ENCODE data around the gene NLRP3.

The NLRP3 gene

DNA sequence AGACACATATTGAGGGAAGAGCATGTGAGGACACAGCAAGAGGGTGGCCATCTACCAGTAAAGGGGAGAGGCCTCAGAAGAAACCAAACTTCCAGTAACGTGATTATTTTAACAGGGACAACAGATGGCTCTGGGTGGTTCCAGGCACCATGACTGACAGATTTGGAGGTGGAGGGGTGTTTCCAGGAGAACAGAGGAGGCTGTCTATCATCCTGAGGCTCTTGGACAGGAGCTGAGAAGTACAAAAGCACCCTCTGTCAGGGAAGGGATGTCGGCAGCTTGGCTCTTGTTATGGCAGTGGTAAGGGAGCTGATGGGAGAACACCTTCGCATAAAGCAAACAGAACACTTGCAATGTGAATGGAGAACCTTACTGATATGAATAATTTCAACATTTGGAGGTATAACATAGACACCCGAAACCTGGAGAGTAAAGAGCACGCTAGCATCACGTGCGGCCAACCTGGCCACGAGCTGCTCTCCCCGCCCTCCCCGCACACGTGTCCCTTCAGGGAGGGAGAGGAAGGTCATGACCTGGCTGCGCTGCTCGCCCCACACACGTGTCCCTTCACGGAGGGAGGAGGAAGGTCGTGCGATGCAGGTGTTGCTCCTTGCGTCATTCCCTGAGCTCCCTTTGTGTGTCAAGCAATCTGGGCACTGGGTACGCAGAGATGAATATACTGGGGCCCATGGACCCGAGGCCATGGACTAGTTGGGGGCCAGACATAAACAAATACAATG, 37.5 kb upstream of the NLRP3 start:
- TF ChIP-seq MZF1 (tag by site-specific recombination; IDR thresholded peaks at IDR 0.05; ENCODE audit: borderline replicate concordance) (no peak), ZNF48 (tag by site-specific recombination; IDR thresholded peaks at IDR 0.05) (no peak)
- H3K27ac ChIP-seq (ENCODE audit: extremely low read depth, low read depth, low read length) = no peak overlapping the region
- H3K4me3 ChIP-seq (ENCODE audit: low read depth, low read length) = no peak overlapping the region
- H3K36me3 ChIP-seq (ENCODE audit: control insufficient read depth in 2 of 2, insufficient read depth in 1 of 2, low read length in 2 of 2) = no peaks in the 10 kb centered on the region
- ChIA-PET CTCF (no interaction called here), POLR2A (no interaction called here)
- H3K4me1 ChIP-seq (ENCODE audit: control insufficient read depth, insufficient read depth, low read length) = no peaks in the 10 kb centered on the region
- H3K9me3 ChIP-seq (ENCODE audit: control insufficient read depth, insufficient read depth, low read depth, low read length) = no peaks in the 10 kb centered on the region

DNA sequence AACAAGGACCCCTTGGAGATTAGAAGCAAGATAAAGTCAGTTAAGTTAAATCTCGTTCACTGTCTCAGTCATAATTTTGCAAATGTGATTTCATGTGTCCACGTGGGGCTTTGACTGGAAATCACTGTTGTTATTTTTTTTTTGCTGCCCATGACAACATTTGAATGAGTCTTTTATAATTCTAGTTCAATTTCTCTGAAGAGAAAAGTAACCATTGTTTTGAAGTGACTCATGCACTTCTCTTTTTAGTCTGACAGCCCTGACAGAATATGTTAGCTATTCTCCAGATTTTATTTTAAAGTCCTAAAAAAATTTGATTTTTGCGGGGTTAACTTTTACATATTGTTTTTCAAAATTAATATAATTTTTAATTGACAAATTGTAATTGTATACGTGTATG, 30.7 kb upstream of the NLRP3 start:
- Histone ChIP-seq H3K4me3 (ENCODE audit: low read depth, low read length) (no peak overlapping the region), H3K9me3 (ENCODE audit: control insufficient read depth, insufficient read depth, low read depth, low read length) (no peaks in the 10 kb centered on the region), H3K36me3 (ENCODE audit: control insufficient read depth in 2 of 2, insufficient read depth in 1 of 2, low read length in 2 of 2) (no peaks in the 10 kb centered on the region), H3K4me1 (ENCODE audit: control insufficient read depth, insufficient read depth, low read length) (no peaks in the 10 kb centered on the region), H3K27ac (ENCODE audit: extremely low read depth, low read depth, low read length) (no peak overlapping the region)
- TF ChIP-seq ZNF292 (tag by site-specific recombination; IDR thresholded peaks at IDR 0.05; ENCODE audit: borderline replicate concordance, low read depth) (no peak), WT1 (tag by site-specific recombination; IDR thresholded peaks at IDR 0.05) (no peak)
- ChIA-PET POLR2A (no interaction called here), CTCF (no interaction called here)

DNA sequence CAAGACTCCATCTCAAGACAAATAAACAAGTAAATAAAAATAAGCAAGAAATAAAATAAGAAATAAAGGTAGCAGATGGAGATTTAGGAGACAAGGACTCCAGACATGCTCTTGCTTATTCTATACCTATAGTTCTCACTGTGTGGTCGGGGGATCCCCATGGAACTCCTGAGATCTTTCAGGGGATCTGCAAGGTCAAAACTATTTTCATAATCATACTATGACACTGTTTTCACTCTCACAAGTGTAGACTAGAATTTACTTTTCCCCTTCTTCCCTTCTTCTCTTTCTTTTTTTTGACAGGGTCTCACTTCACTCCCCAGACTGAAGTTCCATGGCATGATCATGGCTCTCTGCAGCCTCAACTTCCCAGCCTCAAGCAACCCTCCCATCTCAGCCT, 29.8 kb upstream of the NLRP3 start:
- no peak overlapping the region for H3K4me3 ChIP-seq (ENCODE audit: low read depth, low read length)
- H3K4me1 ChIP-seq (ENCODE audit: control insufficient read depth, insufficient read depth, low read length) = no peaks in the 10 kb centered on the region
- no peak for TF ChIP-seq GLI4 (tag by site-specific recombination; IDR thresholded peaks at IDR 0.05)
- TF ChIP-seq ZNF24 (tag by site-specific recombination; IDR thresholded peaks at IDR 0.05) = no peak
- TF ChIP-seq, protein P1, sequence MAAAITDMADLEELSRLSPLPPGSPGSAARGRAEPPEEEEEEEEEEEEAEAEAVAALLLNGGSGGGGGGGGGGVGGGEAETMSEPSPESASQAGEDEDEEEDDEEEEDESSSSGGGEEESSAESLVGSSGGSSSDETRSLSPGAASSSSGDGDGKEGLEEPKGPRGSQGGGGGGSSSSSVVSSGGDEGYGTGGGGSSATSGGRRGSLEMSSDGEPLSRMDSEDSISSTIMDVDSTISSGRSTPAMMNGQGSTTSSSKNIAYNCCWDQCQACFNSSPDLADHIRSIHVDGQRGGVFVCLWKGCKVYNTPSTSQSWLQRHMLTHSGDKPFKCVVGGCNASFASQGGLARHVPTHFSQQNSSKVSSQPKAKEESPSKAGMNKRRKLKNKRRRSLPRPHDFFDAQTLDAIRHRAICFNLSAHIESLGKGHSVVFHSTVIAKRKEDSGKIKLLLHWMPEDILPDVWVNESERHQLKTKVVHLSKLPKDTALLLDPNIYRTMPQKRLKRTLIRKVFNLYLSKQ (tag by site-specific recombination; IDR thresholded peaks at IDR 0.05; ENCODE audit: borderline replicate concordance) = no peak
- TF ChIP-seq ZNF549 (tag by site-specific recombination; IDR thresholded peaks at IDR 0.05) = no peak
- TF ChIP-seq ZBTB8A (tag by site-specific recombination; IDR thresholded peaks at IDR 0.05) = no peak
- TF ChIP-seq, protein P2, sequence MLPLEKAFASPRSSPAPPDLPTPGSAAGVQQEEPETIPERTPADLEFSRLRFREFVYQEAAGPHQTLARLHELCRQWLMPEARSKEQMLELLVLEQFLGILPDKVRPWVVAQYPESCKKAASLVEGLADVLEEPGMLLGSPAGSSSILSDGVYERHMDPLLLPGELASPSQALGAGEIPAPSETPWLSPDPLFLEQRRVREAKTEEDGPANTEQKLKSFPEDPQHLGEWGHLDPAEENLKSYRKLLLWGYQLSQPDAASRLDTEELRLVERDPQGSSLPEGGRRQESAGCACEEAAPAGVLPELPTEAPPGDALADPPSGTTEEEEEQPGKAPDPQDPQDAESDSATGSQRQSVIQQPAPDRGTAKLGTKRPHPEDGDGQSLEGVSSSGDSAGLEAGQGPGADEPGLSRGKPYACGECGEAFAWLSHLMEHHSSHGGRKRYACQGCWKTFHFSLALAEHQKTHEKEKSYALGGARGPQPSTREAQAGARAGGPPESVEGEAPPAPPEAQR (tag by site-specific recombination; IDR thresholded peaks at IDR 0.05) = no peak
- TF ChIP-seq, protein P3, sequence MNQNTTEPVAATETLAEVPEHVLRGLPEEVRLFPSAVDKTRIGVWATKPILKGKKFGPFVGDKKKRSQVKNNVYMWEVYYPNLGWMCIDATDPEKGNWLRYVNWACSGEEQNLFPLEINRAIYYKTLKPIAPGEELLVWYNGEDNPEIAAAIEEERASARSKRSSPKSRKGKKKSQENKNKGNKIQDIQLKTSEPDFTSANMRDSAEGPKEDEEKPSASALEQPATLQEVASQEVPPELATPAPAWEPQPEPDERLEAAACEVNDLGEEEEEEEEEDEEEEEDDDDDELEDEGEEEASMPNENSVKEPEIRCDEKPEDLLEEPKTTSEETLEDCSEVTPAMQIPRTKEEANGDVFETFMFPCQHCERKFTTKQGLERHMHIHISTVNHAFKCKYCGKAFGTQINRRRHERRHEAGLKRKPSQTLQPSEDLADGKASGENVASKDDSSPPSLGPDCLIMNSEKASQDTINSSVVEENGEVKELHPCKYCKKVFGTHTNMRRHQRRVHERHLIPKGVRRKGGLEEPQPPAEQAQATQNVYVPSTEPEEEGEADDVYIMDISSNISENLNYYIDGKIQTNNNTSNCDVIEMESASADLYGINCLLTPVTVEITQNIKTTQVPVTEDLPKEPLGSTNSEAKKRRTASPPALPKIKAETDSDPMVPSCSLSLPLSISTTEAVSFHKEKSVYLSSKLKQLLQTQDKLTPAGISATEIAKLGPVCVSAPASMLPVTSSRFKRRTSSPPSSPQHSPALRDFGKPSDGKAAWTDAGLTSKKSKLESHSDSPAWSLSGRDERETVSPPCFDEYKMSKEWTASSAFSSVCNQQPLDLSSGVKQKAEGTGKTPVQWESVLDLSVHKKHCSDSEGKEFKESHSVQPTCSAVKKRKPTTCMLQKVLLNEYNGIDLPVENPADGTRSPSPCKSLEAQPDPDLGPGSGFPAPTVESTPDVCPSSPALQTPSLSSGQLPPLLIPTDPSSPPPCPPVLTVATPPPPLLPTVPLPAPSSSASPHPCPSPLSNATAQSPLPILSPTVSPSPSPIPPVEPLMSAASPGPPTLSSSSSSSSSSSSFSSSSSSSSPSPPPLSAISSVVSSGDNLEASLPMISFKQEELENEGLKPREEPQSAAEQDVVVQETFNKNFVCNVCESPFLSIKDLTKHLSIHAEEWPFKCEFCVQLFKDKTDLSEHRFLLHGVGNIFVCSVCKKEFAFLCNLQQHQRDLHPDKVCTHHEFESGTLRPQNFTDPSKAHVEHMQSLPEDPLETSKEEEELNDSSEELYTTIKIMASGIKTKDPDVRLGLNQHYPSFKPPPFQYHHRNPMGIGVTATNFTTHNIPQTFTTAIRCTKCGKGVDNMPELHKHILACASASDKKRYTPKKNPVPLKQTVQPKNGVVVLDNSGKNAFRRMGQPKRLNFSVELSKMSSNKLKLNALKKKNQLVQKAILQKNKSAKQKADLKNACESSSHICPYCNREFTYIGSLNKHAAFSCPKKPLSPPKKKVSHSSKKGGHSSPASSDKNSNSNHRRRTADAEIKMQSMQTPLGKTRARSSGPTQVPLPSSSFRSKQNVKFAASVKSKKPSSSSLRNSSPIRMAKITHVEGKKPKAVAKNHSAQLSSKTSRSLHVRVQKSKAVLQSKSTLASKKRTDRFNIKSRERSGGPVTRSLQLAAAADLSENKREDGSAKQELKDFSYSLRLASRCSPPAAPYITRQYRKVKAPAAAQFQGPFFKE (tag by site-specific recombination; IDR thresholded peaks at IDR 0.05; ENCODE audit: borderline replicate concordance) = no peak
- TF ChIP-seq ZFP41 (tag by site-specific recombination; IDR thresholded peaks at IDR 0.05; ENCODE audit: borderline replicate concordance) = no peak
- TF ChIP-seq, protein P4, sequence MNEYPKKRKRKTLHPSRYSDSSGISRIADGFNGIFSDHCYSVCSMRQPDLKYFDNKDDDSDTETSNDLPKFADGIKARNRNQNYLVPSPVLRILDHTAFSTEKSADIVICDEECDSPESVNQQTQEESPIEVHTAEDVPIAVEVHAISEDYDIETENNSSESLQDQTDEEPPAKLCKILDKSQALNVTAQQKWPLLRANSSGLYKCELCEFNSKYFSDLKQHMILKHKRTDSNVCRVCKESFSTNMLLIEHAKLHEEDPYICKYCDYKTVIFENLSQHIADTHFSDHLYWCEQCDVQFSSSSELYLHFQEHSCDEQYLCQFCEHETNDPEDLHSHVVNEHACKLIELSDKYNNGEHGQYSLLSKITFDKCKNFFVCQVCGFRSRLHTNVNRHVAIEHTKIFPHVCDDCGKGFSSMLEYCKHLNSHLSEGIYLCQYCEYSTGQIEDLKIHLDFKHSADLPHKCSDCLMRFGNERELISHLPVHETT (tag by site-specific recombination; IDR thresholded peaks at IDR 0.05) = no peak
- TF ChIP-seq YY2 (tag by site-specific recombination; IDR thresholded peaks at IDR 0.05) = no peak
- TF ChIP-seq ZNF175 (tag by site-specific recombination; IDR thresholded peaks at IDR 0.05) = no peak
- no peak for TF ChIP-seq ZNF16 (tag by site-specific recombination; IDR thresholded peaks at IDR 0.05; ENCODE audit: low read depth)
- no peak for TF ChIP-seq ZNF426 (tag by site-specific recombination; IDR thresholded peaks at IDR 0.05)
- TF ChIP-seq ZNF433 (tag by site-specific recombination; IDR thresholded peaks at IDR 0.05; ENCODE audit: low read depth) = no peak
- H3K27ac ChIP-seq (ENCODE audit: extremely low read depth, low read depth, low read length) = no peak overlapping the region
- ChIA-PET POLR2A (no interaction called here), CTCF (no interaction called here)
- no peaks in the 10 kb centered on the region for H3K36me3 ChIP-seq (ENCODE audit: control insufficient read depth in 2 of 2, insufficient read depth in 1 of 2, low read length in 2 of 2)
- no peaks in the 10 kb centered on the region for H3K9me3 ChIP-seq (ENCODE audit: control insufficient read depth, insufficient read depth, low read depth, low read length)

Measured in HEK293 (cell line).